Neural progenitor cell (in vitro differentiated cells): Measurements from ENCODE around the gene IQCK.

Source experiments
- EZH2 ChIP-seq: fragments of 200-600 bp; sonication (generic); IDR thresholded peaks from 2 replicates; pipeline ENCODE4 v1.6.1; 2017; ENCODE audit warnings: antibody characterized with exemption, mild to moderate bottlenecking, moderate library complexity
- EZH2phosphoT487 ChIP-seq: fragments of 200-600 bp; sonication (generic); IDR thresholded peaks from 2 replicates; pipeline ENCODE4 v1.6.1; 2017; ENCODE audit warnings: antibody characterized with exemption
- TF ChIP-seq, protein P1 (sequence below): fragments of 200-600 bp; sonication (generic); IDR thresholded peaks from 2 replicates; pipeline ENCODE4 v1.5.1; 2017; ENCODE audit warnings: antibody characterized with exemption, mild to moderate bottlenecking

DNA sequence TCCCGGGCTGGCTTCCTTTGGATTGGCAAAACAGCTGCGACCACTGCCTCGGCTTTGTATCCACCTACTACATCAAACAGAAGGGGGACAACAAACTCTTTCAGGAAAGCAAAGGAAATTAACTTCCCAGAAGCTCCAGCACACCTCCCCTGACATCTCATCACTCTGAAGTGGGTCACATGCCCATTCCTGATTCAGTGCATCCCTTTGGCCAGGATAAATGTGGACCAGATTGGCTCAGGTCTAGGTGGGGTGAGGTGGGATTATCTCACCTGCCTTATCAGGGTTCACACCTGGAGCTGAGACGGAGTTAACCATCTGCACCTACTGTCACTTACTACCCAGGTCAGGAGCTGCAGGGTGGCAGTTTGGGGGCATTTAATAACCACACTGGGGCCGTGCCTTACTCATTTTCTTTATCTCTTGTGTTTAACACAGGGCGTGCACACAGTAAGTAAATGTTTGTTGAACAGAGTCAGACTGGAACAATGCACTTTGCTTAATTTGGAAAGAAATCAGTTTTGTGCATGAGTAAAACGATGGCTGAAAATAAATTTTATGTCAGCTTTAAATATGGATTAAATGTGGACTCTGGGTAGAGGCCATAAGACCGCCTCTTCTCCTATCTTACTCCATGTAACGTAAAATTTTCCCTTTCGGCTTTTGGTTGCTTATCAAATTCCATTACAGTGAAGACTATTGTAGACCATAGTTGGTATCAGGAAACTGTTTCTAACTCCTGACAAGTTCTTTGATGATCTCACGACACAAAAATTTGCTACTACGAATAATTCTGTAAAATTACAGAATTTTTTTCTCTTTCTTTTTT, 36.0 kb downstream of the IQCK start:
- TF ChIP-seq, protein P1, sequence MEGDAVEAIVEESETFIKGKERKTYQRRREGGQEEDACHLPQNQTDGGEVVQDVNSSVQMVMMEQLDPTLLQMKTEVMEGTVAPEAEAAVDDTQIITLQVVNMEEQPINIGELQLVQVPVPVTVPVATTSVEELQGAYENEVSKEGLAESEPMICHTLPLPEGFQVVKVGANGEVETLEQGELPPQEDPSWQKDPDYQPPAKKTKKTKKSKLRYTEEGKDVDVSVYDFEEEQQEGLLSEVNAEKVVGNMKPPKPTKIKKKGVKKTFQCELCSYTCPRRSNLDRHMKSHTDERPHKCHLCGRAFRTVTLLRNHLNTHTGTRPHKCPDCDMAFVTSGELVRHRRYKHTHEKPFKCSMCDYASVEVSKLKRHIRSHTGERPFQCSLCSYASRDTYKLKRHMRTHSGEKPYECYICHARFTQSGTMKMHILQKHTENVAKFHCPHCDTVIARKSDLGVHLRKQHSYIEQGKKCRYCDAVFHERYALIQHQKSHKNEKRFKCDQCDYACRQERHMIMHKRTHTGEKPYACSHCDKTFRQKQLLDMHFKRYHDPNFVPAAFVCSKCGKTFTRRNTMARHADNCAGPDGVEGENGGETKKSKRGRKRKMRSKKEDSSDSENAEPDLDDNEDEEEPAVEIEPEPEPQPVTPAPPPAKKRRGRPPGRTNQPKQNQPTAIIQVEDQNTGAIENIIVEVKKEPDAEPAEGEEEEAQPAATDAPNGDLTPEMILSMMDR, result no peak
- TF ChIP-seq EZH2phosphoT487 (no peak), EZH2 (no peak)
